Measurements from ENCODE around the gene TLL1.

DNA sequence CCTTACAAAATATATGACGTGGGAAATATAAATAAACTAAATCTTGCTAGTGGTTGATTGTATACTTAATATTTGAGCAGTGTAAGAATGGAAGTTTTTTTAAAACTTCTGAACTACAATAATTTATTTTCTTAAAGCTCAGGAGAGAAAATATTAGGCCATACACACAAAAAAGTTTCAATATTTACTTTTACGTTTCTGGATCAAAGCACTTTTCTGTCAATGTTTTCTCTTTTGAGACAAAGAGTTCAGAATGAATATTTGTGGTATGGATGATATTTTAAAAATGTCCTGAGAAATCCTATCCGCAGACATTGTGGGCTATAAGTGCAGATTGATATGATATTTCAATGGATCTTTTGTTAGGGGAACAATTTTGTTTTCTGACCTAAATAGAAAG, 109.9 kb downstream of the TLL1 start:
- TF ChIP-seq POLR2A (IDR thresholded peaks at IDR 0.05; ENCODE audit: low read length) (no peak), GATA1 (IDR thresholded peaks at IDR 0.05; ENCODE audit: low read depth, low read length) (no peak)

Measured in erythroblast (primary cell).